HG02623 (cell line): Measurements from ENCODE around the gene IZUMO1R.
A peak's percentile ranks its signal among the peaks of the same experiment; 100 is the strongest.
"Not testable (repeated sequence)": the region's sequence is repeated elsewhere in the genome, so short reads cannot be mapped to it uniquely, and the experiment has no call there.

Source experiments
- ATAC-seq: cut with Tn5 transposase; IDR thresholded peaks from one replicate; pipeline ENCODE4 v1.9.1; 2021; ENCODE audit warnings: moderate library complexity; ENCODE audit not compliant: unreplicated experiment

IZUMO1R gene

DNA sequence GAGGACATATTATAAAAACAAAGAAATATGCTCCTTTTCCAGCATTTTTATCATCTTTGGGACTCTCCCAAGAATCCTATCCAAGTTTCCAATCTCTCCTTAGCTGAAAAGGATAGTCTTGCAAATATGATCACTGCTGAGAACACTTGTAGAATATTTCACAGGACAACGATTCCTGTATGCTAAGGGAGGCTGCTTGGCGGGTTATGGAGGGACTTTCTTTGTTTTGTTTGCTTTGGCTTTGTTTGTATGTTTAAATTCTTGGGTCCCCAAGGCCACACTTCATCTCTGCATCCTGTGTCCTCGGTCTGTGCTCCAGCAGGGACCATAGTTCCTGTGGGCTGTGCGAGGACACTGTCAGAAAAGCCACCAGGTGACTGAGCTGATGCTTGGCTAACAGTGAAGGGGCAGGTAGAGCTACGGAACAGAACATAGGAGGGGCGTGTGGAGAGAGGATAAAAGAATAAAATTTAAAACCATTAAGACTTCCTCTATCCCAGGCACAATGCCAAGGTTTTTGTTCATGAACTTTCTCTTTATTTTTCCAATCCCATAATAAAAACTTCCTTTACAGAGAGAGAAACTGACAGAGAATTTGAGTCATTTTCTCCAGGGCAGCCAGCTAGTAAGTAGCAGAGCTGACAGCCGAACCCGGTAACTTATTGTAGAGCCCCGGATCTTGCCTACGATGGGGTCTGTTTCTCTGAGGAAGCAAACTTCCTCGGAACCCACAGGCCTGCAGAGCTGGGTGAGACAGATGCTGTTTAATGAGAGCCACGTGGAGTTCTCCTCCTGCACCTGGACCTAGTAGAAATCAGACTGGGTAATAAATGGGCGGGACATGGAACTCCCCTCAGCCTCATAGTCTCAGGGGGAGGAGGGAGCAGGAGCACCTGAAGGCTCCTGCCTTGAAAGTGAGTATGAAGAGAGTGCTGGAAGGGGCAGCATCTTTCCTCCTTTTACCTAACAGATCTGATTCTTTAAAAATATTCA, at the start of gene IZUMO1R:
IZUMO1R (plus strand) TSS at position 615 of the 993 bp plus-strand sequence. CDS start 1,057 bp downstream, outside the sequence.
- no peak for ATAC-seq

DNA sequence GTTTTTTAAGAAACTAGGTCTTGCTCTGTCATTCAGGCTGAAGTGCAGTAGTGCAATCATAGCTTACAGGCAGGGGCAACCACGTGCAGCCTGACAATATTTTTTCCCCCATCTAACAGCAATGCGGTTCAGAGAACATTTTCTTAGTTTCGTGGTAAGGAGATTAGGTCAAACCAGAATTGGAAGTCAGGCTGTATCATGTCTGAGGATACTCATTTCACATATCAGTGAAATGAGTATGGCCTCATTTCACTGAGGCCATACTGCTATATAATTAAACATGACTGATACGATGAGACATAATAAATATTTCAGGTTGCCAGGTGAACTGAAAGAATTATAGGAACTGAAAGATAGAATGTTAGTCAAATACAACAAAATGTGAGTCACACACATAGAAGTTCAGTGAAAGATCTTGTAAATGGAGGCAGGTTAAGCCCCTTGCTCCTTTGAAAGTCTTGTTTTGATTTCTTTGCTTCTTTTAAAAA, 32.5 kb upstream of the IZUMO1R start:
- ATAC-seq = peak; percentile 80

DNA sequence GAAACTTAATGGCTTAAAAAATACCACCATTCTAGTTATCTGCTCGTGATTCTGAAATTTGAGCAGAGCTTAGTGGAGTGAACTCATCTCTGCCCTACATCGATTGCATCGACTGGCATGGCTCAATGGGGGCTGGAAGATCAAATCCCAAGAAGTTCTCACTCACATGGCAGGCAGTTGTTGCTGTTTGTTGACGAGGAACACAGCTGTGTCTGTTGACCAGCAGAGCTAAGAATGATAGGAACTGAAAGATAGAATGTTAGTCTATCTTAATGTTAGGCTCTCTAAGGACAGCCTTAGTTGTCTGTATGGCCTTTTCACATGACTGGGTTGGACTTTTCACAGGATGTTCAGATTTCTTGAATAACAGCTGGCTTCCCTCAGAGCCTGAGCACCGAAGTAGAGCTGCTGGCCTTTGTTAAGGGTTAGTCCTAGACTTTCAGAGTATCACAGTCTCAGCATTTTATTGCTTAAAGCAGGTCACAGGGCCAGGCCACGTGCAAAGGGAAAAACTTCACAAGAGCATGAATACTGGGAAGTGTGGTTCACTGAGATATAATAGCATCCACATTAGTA, 31.6 kb upstream of the IZUMO1R start:
- peak; percentile 26 for ATAC-seq

DNA sequence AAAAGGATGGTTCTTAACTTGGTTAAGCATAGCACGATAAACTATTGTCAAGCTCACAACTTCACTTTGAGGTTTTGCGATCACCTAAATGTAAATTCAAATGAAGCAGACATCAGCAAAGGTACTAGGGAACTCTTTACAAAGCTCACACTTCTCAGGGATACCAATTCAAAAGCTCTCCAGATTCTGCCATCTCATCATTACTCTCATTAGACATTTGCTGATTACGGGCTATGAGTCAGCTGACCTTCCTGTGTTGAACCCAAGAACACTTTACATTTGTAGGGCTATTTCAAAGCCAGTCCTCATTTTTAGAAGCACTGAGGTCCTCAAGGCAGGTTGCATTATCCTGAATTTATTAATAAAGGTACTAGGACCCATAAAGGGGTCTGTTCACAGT, 28.4 kb upstream of the IZUMO1R start:
- ATAC-seq = no peak

DNA sequence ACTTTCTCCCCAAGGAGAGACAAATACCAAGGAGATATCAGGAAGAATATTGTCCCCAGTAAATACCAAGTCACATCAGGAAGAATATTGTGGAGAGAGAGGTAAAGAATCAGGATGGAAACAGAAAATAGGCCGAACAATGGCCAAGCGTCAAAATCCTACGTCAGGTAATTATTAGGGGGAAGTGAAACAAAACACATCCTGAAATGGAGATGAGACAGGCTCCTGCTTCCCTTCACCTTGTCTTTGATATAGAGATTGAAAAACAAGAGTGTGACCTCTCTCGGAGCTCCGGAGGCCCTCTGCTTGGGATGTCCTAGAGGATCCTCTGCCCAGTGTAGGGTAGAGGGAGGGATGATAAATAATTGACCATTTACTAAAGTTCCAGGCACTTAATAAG, 27.4 kb upstream of the IZUMO1R start:
- ATAC-seq = no peak

DNA sequence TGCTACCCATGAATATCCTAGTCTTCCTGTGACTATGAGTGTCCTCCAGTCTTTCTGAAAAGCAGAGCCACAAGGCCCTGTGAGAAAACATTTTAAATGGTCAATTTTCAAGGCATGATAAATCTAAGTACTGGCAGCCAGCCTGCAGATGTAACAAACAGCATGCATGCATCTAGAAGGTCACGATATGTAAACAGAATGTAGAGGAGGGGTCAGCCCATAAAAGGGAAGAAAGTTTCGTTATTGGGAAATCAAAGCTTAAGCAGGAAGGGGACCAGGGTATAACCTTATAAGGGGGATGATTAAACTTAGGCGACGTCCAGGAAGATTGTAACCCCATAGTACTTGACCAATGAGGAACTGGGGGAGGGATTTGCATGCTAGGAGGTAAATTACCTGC, 26.2 kb upstream of the IZUMO1R start:
- not testable (repeated sequence) for ATAC-seq

DNA sequence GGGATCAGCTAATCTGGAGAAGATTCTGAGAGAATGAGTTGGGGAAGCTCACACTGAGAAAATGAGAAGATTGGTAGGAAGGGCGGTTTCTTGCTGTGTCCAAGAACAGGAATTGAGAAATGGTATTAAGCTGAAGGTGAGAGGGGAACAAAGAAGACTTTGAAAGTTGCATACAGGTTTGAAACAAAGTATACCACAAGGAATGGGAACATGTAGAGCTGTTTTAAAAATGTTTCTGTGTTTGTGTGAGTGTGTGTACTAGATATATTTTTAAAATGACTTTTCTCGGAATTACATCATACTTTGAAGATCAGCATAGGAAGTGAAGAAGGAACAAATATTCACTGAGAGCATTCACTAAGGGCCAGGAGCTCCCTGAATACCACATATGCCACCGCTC, 24.4 kb upstream of the IZUMO1R start:
- no peak for ATAC-seq

DNA sequence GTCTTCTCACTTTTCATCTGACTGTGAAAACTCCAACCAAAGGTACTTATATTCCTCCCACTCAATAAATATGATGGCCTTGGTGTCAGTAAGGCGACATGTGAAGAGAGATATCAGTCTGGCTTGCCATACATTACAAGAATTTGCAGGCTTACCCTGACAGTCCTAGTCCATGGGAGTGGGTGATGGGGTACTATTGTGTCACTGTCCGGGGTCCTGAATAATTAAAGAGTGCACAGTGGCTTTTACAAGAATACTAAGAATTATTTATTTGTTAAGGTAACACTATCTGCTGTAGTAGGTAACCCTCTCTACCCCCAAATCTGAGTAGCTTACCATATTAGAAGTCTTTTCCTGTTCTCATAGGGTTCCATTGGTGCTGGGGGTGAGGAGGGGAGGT, 23.1 kb upstream of the IZUMO1R start:
- ATAC-seq = no peak

DNA sequence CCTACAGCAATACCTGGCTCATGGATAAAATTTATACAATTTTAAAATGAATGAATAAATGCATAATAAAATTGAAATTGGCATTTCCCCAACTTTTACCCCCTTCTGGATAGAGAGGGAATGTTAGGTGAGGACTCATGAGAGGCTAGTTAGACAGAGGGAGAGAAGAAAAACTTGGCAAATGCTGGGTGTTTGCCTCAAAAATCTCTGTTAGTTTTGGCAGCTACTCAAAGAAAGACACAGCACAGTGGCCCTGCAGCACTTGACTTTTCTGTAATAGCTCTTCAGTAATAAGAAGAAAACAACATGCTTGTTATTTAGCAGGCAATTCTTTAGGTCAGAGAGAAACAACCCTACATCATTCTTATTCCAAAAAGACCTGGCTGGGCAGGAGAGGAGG, 20.7 kb upstream of the IZUMO1R start:
- ATAC-seq = no peak

DNA sequence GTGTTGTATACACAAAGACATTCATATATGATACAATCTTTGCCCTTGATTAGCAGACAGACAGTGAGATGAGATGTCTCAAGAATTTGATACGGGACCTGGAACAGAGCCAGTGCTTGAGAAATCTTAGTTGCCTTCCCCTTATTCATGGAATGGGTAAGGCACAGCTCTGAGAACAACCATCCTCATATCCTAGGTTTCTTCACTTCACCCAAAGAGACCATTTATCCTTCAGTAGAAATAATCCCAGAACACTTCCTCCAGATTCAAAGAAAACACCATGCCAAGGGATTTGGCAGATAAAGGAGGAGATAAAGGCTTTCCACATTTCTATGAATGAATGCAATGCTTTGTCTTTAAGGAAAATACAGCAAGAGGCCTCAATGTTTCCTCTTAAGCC, 8.8 kb upstream of the IZUMO1R start:
- no peak for ATAC-seq

DNA sequence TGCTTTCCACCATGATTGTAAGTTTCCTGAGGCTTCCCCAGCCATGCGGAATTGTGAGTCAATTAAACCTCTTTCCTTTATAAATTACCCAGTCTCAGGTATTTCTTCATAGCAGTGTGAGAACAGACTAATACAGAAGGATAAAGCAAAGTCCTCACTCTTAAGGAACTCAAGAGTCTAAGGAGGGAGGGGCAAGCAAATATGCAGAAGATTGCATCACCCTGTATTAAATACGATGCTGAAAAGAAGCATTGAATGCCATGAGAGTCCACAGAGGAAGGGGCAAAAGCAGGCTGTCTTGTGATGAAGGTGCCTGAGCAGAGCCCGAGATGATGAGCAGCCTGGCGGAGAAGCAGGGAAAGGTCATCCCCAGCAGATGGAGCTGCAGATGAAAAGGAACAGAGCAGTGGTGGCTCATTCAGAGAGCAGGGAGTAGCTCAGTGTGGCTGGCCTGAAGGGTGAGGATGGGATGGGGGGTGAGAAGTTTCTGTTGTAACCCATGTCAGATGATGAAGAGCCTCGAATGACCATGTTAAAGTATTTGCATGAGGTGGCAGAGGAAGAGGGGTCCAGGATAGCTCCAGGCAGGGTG, 6.3 kb upstream of the IZUMO1R start:
- no peak for ATAC-seq

DNA sequence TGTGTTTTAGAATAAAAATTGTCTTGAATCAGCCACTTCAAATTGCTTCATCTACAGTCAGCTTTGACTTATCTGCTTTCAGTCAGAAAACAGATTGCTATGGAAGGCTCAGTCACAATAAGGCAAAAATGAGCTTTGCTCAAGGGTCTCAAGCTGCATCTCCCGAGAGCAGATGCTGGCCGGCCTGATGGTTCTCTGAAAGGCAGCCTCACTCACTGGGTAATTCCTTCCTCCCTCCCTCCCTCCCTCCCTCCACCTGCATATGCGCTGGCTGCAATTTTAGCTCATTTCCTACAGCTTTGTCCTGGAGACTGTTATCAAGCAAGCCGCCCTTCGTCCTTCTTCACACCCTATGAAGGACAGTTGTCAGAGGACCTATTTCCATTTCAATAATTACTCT, 1.6 kb upstream of the IZUMO1R start:
- ATAC-seq = no peak

DNA sequence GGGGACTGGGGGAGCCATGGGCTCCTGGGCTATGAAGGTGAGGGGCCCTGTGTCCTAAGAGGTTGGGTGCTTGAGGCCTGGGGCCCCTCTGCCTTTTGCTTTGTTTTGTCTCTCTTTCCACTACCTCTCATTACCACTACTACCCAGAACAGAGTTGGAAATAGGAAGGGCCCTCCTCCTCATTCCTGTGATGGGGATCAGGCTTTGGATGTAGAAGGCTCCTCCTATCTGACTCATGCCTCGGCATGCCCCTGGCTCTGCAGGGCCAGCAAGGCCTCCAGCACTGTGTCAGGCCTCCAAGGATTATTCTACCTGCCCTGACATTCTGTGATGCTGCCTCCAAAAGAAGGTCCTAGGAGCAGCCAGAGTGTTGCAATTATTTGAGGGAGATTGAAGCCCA, 766 bp downstream of the IZUMO1R start:
- ATAC-seq = no peak

DNA sequence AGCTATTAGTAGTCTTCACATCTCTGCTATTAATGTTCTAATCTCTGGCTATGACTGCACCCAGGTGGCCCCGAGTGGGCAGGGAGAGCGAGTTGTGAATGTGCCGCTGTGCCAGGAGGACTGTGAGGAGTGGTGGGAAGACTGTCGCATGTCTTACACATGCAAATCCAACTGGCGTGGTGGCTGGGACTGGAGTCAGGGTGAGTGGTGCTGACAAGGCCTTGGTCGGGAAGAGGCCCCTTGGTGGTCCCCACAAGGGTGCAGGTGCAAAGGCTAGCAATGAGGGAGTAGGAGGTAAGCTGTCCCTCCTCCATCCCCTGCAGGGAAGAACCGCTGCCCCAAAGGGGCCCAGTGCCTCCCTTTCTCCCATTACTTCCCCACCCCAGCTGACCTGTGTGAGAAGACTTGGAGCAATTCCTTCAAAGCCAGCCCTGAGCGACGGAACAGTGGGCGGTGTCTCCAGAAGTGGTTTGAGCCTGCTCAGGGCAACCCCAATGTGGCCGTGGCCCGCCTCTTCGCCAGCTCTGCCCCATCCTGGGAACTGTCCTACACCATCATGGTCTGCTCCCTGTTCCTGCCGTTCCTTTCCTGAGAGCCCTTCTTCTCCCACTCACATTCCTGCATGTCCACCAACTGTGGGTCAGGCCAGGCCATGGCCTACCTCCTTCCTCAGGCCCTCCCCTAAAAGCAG, 2.9 kb downstream of the IZUMO1R start:
- no peak for ATAC-seq

DNA sequence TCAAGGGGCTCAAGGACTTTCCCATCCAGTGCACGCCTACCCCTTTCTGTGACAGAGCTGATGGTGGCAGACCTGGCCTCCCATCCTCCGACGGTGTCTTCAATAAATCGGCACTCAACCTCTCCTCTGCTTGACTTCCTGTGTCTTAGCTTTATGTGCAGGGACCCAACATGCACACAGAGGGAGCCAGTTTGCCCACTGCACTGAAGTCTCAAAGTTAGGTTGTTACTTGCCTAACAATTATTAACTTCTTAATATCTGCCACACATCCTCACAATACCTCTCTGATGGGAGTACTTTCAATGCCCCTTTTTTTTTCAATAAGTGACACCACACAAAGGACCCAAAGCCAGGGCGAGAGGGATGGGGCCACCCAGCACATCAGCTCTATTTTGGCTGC, 3.6 kb downstream of the IZUMO1R start:
- ATAC-seq = no peak

DNA sequence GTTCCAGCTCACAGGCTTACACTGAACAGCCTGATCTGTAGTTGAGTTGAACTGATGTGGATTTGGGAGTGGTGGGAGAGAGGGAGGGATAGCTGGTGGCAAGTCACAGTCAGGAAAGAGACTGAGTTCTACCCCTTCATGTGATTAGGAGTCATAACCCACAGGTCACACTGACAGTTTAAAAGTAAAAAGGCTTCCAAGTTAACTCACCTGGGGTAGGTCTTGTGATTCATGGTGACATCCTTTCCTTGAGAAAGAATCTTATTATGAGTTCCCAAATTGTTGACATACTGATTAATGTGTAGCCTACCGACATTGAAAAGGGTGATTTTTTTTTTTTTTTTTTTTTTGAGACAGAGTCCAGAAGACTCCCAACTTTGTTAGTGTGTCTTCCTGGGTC, 5.4 kb downstream of the IZUMO1R start:
- ATAC-seq = no peak

DNA sequence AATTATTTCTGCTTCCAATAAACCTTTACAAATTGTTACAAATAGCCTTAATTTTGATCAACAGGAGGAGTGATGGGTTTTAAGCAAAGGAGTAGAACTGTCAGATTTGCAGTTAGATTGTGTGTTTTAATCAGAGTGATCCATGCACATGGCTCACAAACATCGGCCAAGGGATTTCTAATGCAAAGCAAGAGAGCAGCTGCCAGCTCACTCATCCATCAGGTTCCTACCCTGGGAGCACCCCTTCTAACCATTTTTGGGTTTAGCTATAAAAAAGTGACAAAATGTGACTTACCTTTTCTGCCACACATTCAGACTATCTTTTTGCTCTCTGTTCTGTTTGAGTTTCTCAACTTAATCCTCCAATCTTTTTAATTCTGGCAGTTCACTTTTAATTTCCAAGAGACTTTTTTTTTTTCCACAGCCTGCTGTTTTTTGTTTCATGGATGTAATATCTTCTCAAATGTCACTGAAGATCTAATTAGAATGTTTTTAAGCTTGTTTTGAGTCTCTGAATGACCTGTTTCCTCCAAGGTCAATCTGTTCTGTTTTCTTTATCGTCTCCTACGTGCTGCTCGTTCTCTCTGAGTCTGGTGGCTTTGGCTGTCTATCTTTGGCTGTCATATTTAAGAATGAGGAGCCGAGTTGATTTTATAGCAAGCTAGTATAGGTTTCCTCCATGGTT, 6.0 kb downstream of the IZUMO1R start:
- ATAC-seq = no peak

DNA sequence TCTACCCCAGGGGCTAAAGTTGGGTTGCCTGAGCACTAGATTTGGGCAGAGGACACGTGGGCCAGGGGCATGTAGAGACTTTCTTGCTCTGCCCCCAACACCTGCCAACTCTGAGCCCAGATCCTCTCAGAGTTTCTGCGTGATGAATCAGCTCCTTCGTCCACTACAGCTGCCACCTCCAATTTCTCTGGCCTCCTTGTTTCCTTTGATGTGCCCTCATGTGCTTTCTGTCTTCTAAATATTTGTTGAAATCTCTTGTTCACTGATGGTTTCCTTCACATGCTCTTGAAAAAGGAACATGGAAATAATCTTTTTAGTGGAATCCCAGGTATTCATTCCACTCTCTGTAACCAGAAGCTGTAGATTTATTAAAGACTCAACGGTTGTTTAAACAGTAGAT, 8.0 kb downstream of the IZUMO1R start:
- ATAC-seq = no peak

DNA sequence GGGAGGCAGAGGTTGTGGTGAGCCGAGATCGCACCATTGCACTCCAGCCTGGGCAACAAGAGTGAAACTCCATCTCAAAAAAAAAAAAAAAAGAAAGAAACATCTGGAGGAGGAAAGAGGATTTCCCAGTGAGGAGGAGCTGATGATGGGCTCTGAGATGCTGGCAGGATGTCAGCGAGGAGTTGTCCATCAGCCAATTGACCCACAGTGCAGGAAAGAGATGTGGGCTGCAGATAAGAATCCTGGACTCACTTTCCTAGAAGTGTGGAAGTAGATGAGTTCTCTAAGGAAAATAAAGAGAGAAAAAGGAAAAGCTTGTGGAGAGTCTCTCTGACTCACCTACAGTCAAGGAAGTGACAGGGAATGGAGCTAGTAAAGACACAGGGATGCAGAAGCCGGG, 9.7 kb downstream of the IZUMO1R start:
- ATAC-seq = no peak

DNA sequence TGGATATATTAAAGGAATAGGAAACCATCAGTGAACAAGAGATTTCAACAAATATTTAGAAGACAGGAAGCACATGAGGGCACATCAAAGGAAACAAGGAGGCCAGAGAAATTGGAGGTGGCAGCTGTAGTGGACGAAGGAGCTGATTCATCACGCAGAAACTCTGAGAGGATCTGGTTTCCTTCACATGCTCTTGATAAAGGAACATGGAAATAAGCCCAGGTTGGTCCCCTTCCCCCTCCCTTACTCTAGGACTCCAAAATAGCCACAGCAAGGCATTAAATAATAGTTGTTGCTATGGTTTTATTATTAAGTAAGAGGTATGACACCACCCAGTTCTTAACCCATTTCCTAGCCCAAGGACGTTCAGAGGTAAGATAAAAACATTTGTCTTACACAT, 11.3 kb downstream of the IZUMO1R start:
- no peak for ATAC-seq

DNA sequence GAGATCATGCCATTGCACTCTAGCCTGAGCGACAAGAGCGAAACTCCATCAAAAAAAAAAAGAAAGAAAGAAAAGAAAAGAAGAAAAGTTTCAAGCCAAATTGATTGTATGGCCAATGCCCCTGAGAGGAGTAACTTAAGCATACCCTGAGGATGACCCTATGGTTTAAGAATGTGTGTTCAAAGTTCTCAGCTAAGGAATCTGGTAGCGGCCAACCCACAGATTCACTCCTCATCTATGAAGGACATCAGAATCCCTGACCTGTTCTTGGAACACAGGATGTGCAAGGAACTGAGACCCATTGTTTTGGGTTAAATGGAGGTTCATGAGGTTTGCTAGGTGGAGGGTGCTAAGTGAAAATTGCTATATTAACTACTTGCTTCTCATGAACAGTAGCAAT, 18.1 kb downstream of the IZUMO1R start:
- ATAC-seq = no peak
